Glutamatergic neuron (in vitro differentiated cells): ENCODE measurements around the gene MAST4. TPM values are rescaled to one million over a fixed set of nuclear protein-coding genes. Genes with fewer than 3 reads are reported as not detected.

Source experiments
- DNase-seq: peaks from one replicate; pipeline ENCODE4 v3.0.0; 2022
- H3K27ac Mint-ChIP-seq: one replicate; pipeline ENCODE4 v1.8.0; 2020; ENCODE audit warnings: mild to moderate bottlenecking, mixed read lengths, inconsistent platforms; ENCODE audit not compliant: unreplicated experiment
- H3K27me3 Mint-ChIP-seq: one replicate; pipeline ENCODE4 v1.8.0; 2020; ENCODE audit warnings: mild to moderate bottlenecking, moderate library complexity, mixed read lengths, inconsistent platforms; ENCODE audit not compliant: unreplicated experiment
- H3K36me3 Mint-ChIP-seq: one replicate; pipeline ENCODE4 v1.8.0; 2020; ENCODE audit warnings: mild to moderate bottlenecking, mixed read lengths, inconsistent platforms; ENCODE audit not compliant: unreplicated experiment
- H3K4me1 Mint-ChIP-seq: one replicate; pipeline ENCODE4 v1.8.0; 2020; ENCODE audit warnings: mild to moderate bottlenecking, low read depth, mixed read lengths, inconsistent platforms; ENCODE audit not compliant: unreplicated experiment
- H3K4me3 Mint-ChIP-seq: one replicate; pipeline ENCODE4 v1.8.0; 2020; ENCODE audit warnings: mild to moderate bottlenecking, mixed read lengths, inconsistent platforms; ENCODE audit not compliant: unreplicated experiment
- H3K9me3 Mint-ChIP-seq: one replicate; pipeline ENCODE4 v1.8.0; 2020; ENCODE audit warnings: mild to moderate bottlenecking, moderate library complexity, mixed read lengths, inconsistent platforms; ENCODE audit not compliant: unreplicated experiment
- total RNA-seq: library from RNA; stranded (reverse); fragmentation: NEBNext Ultra II Directional; extraction: Animal tissue kit (Norgen Biotek cat#: 25700); gene quantifications from one replicate; pipeline ENCODE4 v1.2.1, GENCODE V29; 2021; ENCODE audit not compliant: unreplicated experiment
- TF ChIP-seq, protein P1 (sequence below): fragments of 200-600 bp; sonication (generic); IDR thresholded peaks from one replicate; pipeline ENCODE4 v1.5.0; 2021; ENCODE audit not compliant: partially characterized antibody, unreplicated experiment

The MAST4 gene
- total RNA-seq, 1 donor from 2014 or later, result 11.5 TPM

GRCh38 chr5:66945389-66946349 is 349.5 kb downstream of the MAST4 start:
- TF ChIP-seq, protein P1, sequence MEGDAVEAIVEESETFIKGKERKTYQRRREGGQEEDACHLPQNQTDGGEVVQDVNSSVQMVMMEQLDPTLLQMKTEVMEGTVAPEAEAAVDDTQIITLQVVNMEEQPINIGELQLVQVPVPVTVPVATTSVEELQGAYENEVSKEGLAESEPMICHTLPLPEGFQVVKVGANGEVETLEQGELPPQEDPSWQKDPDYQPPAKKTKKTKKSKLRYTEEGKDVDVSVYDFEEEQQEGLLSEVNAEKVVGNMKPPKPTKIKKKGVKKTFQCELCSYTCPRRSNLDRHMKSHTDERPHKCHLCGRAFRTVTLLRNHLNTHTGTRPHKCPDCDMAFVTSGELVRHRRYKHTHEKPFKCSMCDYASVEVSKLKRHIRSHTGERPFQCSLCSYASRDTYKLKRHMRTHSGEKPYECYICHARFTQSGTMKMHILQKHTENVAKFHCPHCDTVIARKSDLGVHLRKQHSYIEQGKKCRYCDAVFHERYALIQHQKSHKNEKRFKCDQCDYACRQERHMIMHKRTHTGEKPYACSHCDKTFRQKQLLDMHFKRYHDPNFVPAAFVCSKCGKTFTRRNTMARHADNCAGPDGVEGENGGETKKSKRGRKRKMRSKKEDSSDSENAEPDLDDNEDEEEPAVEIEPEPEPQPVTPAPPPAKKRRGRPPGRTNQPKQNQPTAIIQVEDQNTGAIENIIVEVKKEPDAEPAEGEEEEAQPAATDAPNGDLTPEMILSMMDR, result no peak
- Mint-ChIP-seq H3K36me3 (peaks cover 3% of the 10 kb centered on the region), H3K27ac (no peak overlapping the region), H3K27me3 (no peaks in the 10 kb centered on the region), H3K4me1 (no peaks in the 10 kb centered on the region), H3K4me3 (no peak overlapping the region), H3K9me3 (no peaks in the 10 kb centered on the region)
- DNase-seq, result no peak

DNA sequence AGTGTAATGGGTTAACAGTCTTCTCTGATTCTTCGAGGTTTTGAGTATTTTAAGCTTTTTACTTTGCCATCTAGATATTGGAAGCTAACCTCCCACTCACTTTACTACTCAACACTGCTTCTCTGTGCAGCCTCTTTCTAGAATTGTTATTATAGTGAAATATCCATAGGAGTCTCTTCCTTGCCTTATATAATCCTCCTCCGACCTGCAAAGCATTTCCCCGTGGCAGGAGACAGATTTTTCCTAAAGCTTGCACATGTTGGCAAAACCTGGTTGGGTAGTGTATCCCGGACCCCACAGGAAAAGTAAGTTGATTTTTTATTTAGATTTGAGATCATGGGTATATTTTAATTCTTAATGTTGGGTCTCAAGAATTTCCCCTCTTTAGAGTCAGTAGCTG is 351.3 kb downstream of the MAST4 start:
- no peaks in the 10 kb centered on the region for H3K4me1 Mint-ChIP-seq
- no peaks in the 10 kb centered on the region for H3K27me3 Mint-ChIP-seq
- no peaks in the 10 kb centered on the region for H3K9me3 Mint-ChIP-seq
- no peak overlapping the region for H3K27ac Mint-ChIP-seq
- H3K36me3 Mint-ChIP-seq, result no peaks in the 10 kb centered on the region
- DNase-seq, result no peak
- TF ChIP-seq, protein P1, result no peak
- no peak overlapping the region for H3K4me3 Mint-ChIP-seq

GRCh38 chr5:66949066-66949465 is 352.9 kb downstream of the MAST4 start:
- TF ChIP-seq, protein P1, result no peak
- no peaks in the 10 kb centered on the region for H3K27me3 Mint-ChIP-seq
- H3K27ac Mint-ChIP-seq, result no peak overlapping the region
- no peaks in the 10 kb centered on the region for H3K36me3 Mint-ChIP-seq
- no peak overlapping the region for H3K4me3 Mint-ChIP-seq
- H3K4me1 Mint-ChIP-seq, result no peaks in the 10 kb centered on the region
- no peaks in the 10 kb centered on the region for H3K9me3 Mint-ChIP-seq
- DNase-seq, result no peak

DNA sequence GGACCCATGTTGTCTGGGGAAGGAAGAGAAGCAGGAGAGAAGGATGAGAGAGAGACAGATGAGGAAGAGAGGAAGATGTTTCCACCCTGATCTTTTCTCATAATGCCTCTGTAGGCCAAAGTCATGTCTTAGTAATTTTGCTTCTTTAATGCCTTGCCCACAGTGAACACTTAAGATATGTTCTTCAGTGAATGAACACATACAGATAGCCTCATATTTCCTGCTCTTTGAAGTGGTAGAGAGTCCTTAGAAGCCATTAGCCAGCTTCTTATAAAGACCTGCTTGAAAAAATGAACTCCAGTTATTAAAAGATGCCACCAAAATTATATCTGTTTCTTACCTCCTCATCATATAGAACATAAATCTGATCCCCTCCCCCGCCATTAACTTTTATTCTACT is 356.0 kb downstream of the MAST4 start:
- H3K4me1 Mint-ChIP-seq, result no peaks in the 10 kb centered on the region

More for the DNA sequence above, 356.0 kb downstream of the MAST4 start:
- Mint-ChIP-seq H3K9me3 (no peaks in the 10 kb centered on the region), H3K27ac (no peak overlapping the region), H3K4me3 (no peak overlapping the region), H3K27me3 (no peaks in the 10 kb centered on the region), H3K36me3 (no peaks in the 10 kb centered on the region)
- TF ChIP-seq, protein P1, result no peak
- no peak for DNase-seq
